Activated CD8-positive, alpha-beta memory T cell treated with anti-CD3 and anti-CD28 coated beads, Interleukin-2, amount 50 U/mL, for 48 hours (primary cell): ENCODE measurements around the gene NFE2L3.
"Not testable (repeated sequence)": the region's sequence is repeated elsewhere in the genome, so short reads cannot be mapped to it uniquely, and the experiment has no call there.

Experiments
- DNase-seq: peaks from one replicate; pipeline ENCODE4 v3.0.0-alpha.2; 2020

The NFE2L3 gene

GRCh38 chr7:26171601-26172000, 19.6 kb downstream of the NFE2L3 start:
- DNase-seq = no peak

- DNase-seq = no peak
Observed at GRCh38 chr7:26172048-26172447, 20.1 kb downstream of the NFE2L3 start.

GRCh38 chr7:26175903-26176302, 23.9 kb downstream of the NFE2L3 start:
- not testable (repeated sequence) for DNase-seq

GRCh38 chr7:26176696-26177095, 24.7 kb downstream of the NFE2L3 start:
- DNase-seq = not testable (repeated sequence)

GRCh38 chr7:26177269-26177668, 25.3 kb downstream of the NFE2L3 start:
- DNase-seq = not testable (repeated sequence)

- no peak for DNase-seq
Observed at GRCh38 chr7:26178272-26178960, 26.4 kb downstream of the NFE2L3 start.

- DNase-seq = no peak
Observed at GRCh38 chr7:26179422-26179821, 27.4 kb downstream of the NFE2L3 start.

- DNase-seq = no peak
Observed at GRCh38 chr7:26179826-26180497, 28.0 kb downstream of the NFE2L3 start.

- no peak for DNase-seq
Observed at GRCh38 chr7:26180792-26181198, 28.8 kb downstream of the NFE2L3 start.

- no peak for DNase-seq
Observed at GRCh38 chr7:26181474-26182227, 29.7 kb downstream of the NFE2L3 start.

- DNase-seq = no peak
Observed at GRCh38 chr7:26182283-26182682, 30.3 kb downstream of the NFE2L3 start.

- DNase-seq = no peak
Observed at GRCh38 chr7:26182706-26183105, 30.7 kb downstream of the NFE2L3 start.

GRCh38 chr7:26183545-26184280, 31.7 kb downstream of the NFE2L3 start:
- DNase-seq = no peak

GRCh38 chr7:26184281-26185101, 32.5 kb downstream of the NFE2L3 start:
- not testable (repeated sequence) for DNase-seq

- DNase-seq = no peak
Observed at GRCh38 chr7:26185131-26185843, 33.3 kb downstream of the NFE2L3 start.

GRCh38 chr7:26185844-26186180, 33.8 kb downstream of the NFE2L3 start:
- no peak for DNase-seq

GRCh38 chr7:26186364-26187311, 34.6 kb downstream of the NFE2L3 start:
- DNase-seq = no peak

GRCh38 chr7:26187380-26188205, 35.6 kb downstream of the NFE2L3 start:
- DNase-seq = peak; percentile 76

GRCh38 chr7:26188206-26188956, 36.4 kb downstream of the NFE2L3 start:
- peak; percentile 70 for DNase-seq
